Measurements from ENCODE around the gene WDR18.

Gene WDR18

DNA sequence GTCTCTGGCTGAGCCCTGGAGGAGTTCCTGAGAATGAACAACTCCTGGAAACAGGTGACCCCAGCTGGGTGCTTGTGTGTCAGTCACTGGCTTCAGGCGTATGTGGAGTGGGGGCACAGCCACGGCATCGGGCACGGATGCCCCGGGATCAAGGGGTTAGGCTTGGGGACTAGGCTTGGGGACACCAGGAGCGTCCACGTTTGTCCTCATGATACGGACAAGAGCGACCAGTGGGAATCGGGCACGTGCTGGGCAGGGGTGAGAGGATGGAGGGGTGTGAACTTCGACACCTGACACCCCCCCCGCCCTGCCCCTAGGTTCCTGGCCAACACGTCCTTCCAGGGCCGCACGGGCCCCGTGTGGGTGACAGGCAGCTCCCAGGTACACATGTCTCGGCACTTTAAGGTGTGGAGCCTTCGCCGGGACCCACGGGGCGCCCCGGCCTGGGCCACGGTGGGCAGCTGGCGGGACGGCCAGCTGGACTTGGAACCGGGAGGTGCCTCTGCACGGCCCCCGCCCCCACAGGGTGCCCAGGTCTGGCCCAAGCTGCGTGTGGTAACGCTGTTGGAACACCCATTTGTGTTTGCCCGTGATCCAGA, 20.2 kb downstream of the WDR18 start:
- no peak overlapping the region for H3K27ac ChIP-seq (replicated peaks)

DNA sequence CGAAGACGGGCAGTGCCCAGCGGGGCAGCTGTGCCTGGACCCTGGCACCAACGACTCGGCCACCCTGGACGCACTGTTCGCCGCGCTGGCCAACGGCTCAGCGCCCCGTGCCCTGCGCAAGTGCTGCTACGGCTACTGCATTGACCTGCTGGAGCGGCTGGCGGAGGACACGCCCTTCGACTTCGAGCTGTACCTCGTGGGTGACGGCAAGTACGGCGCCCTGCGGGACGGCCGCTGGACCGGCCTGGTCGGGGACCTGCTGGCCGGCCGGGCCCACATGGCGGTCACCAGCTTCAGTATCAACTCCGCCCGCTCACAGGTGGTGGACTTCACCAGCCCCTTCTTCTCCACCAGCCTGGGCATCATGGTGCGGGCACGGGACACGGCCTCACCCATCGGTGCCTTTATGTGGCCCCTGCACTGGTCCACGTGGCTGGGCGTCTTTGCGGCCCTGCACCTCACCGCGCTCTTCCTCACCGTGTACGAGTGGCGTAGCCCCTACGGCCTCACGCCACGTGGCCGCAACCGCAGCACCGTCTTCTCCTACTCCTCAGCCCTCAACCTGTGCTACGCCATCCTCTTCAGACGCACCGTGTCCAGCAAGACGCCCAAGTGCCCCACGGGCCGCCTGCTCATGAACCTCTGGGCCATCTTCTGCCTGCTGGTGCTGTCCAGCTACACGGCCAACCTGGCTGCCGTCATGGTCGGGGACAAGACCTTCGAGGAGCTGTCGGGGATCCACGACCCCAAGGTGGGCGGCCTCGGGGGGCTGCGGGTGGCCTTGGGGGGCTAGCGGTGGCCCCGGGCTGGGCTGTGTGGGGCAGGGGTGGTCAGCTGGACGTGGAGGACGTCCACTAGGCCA, 20.9 kb downstream of the WDR18 start:
- Histone ChIP-seq H3K4me3 (replicated peaks; ENCODE audit: insufficient read depth, low read length) (no peak overlapping the region), H3K27me3 (ENCODE audit: insufficient read depth, poor library complexity, severe bottlenecking) (peaks cover 15% of the 10 kb centered on the region), H3K27ac (replicated peaks) (no peak overlapping the region)
- no peak for DNase-seq (ENCODE audit: low read depth in 1 of 2, low spot score in 1 of 2)
- TF ChIP-seq SPI1 (IDR thresholded peaks at IDR 0.05; ENCODE audit: borderline replicate concordance, low read depth) (no peak), CTCF (IDR thresholded peaks at IDR 0.05; ENCODE audit: insufficient read depth, low read length) (no peak), GABPA (IDR thresholded peaks at IDR 0.05; ENCODE audit: low read depth) (no peak), POLR2AphosphoS5 (IDR thresholded peaks at IDR 0.05; ENCODE audit: low read depth) (no peak)
- TF ChIP-seq, protein P1, sequence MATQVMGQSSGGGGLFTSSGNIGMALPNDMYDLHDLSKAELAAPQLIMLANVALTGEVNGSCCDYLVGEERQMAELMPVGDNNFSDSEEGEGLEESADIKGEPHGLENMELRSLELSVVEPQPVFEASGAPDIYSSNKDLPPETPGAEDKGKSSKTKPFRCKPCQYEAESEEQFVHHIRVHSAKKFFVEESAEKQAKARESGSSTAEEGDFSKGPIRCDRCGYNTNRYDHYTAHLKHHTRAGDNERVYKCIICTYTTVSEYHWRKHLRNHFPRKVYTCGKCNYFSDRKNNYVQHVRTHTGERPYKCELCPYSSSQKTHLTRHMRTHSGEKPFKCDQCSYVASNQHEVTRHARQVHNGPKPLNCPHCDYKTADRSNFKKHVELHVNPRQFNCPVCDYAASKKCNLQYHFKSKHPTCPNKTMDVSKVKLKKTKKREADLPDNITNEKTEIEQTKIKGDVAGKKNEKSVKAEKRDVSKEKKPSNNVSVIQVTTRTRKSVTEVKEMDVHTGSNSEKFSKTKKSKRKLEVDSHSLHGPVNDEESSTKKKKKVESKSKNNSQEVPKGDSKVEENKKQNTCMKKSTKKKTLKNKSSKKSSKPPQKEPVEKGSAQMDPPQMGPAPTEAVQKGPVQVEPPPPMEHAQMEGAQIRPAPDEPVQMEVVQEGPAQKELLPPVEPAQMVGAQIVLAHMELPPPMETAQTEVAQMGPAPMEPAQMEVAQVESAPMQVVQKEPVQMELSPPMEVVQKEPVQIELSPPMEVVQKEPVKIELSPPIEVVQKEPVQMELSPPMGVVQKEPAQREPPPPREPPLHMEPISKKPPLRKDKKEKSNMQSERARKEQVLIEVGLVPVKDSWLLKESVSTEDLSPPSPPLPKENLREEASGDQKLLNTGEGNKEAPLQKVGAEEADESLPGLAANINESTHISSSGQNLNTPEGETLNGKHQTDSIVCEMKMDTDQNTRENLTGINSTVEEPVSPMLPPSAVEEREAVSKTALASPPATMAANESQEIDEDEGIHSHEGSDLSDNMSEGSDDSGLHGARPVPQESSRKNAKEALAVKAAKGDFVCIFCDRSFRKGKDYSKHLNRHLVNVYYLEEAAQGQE (IDR thresholded peaks at IDR 0.05; ENCODE audit: insufficient replicate concordance, low read depth) = no peak

More for the DNA sequence above, 20.2 kb downstream of the WDR18 start:
- H3K27me3 ChIP-seq (ENCODE audit: insufficient read depth, poor library complexity, severe bottlenecking) = peaks cover 22% of the 10 kb centered on the region
- DNase-seq (ENCODE audit: low read depth in 1 of 2, low spot score in 1 of 2) = no peak
- TF ChIP-seq GABPA (IDR thresholded peaks at IDR 0.05; ENCODE audit: low read depth) = no peak
- TF ChIP-seq POLR2AphosphoS5 (IDR thresholded peaks at IDR 0.05; ENCODE audit: low read depth) = no peak
- TF ChIP-seq, protein P1 (IDR thresholded peaks at IDR 0.05; ENCODE audit: insufficient replicate concordance, low read depth) = no peak
- TF ChIP-seq SPI1 (IDR thresholded peaks at IDR 0.05; ENCODE audit: borderline replicate concordance, low read depth) = no peak
- no peak for TF ChIP-seq CTCF (IDR thresholded peaks at IDR 0.05; ENCODE audit: insufficient read depth, low read length)
- no peak overlapping the region for H3K4me3 ChIP-seq (replicated peaks; ENCODE audit: insufficient read depth, low read length)

GRCh38 chr19:1006711-1007398, 22.7 kb downstream of the WDR18 start:
- Histone ChIP-seq H3K4me3 (replicated peaks; ENCODE audit: insufficient read depth, low read length) (no peak overlapping the region), H3K27me3 (ENCODE audit: insufficient read depth, poor library complexity, severe bottlenecking) (peaks cover 6% of the 10 kb centered on the region), H3K27ac (replicated peaks) (no peak overlapping the region)
- DNase-seq (ENCODE audit: low read depth in 1 of 2, low spot score in 1 of 2) = no peak
- TF ChIP-seq CTCF (IDR thresholded peaks at IDR 0.05; ENCODE audit: insufficient read depth, low read length) = no peak
- no peak for TF ChIP-seq GABPA (IDR thresholded peaks at IDR 0.05; ENCODE audit: low read depth)
- TF ChIP-seq, protein P1 (IDR thresholded peaks at IDR 0.05; ENCODE audit: insufficient replicate concordance, low read depth) = no peak
- TF ChIP-seq POLR2AphosphoS5 (IDR thresholded peaks at IDR 0.05; ENCODE audit: low read depth) = no peak
- no peak for TF ChIP-seq SPI1 (IDR thresholded peaks at IDR 0.05; ENCODE audit: borderline replicate concordance, low read depth)

Measured in HL-60 (cell line).